ENCODE data around the gene PHLDB3. TPM values are rescaled to one million over a fixed set of nuclear protein-coding genes. Genes with fewer than 3 reads are reported as not detected.
A peak's percentile ranks its signal among the peaks of the same experiment; 100 is the strongest.
"Not testable (repeated sequence)": the region's sequence is repeated elsewhere in the genome, so short reads cannot be mapped to it uniquely, and the experiment has no call there.

The PHLDB3 gene
- total RNA-seq, 3 donors from 2014 or later = 7.5 to 19.5 (median 15.1) TPM

GRCh38 chr19:43526884-43527859 lies 22.6 kb upstream of the PHLDB3 start, which contains the start of gene ETHE1:
Gene ETHE1 (minus strand): TSS chr19:43527201. CDS start chr19:43527177, 24 bp downstream.
- H3K9me3 ChIP-seq = no peaks in the 10 kb centered on the region
- DNase-seq (ENCODE audit: low spot score in 2 of 2) = peak; percentile 63 to 73
- peak within 1 kb of the TSS; percentile 73 to 86 (median 85) for H3K4me3 ChIP-seq
- TF ChIP-seq POLR2A (IDR thresholded peaks at IDR 0.05) (peak; percentile 66), POLR2AphosphoS5 (IDR thresholded peaks at IDR 0.05) (peak; percentile 39 to 72 (median 56)), CTCF (IDR thresholded peaks at IDR 0.05) (no peak)
- peaks cover 4 to 8% of the 10 kb centered on the region in 2 donors for H3K4me1 ChIP-seq
- intact Hi-C loops (cut with DNase I; ENCODE audit: low total_unique reads) = no loop called here
- H3K27me3 ChIP-seq = no peaks in the 10 kb centered on the region
- peak within 1 kb of the TSS; percentile 93 to 95 for H3K27ac ChIP-seq
- no peaks in the 10 kb centered on the region for H3K36me3 ChIP-seq

- Histone ChIP-seq H3K4me3 (peak overlapping the region; percentile 73 to 86 (median 85)), H3K36me3 (no peaks in the 10 kb centered on the region), H3K4me1 (peaks cover 4 to 8% of the 10 kb centered on the region in 2 donors), H3K27ac (peak overlapping the region; percentile 93 to 95), H3K9me3 (no peaks in the 10 kb centered on the region), H3K27me3 (no peaks in the 10 kb centered on the region)
- DNase-seq (ENCODE audit: low spot score in 2 of 2) = peak in 1 of 2 donors; percentile 35
- no peak for TF ChIP-seq CTCF (IDR thresholded peaks at IDR 0.05)
- intact Hi-C loops (cut with DNase I; ENCODE audit: low total_unique reads) = no loop called here
These were observed 21.6 kb upstream of the PHLDB3 start for GRCh38 chr19:43525836-43526771.

GRCh38 chr19:43524922-43525835 lies 20.6 kb upstream of the PHLDB3 start:
- no peaks in the 10 kb centered on the region for H3K27me3 ChIP-seq

GRCh38 chr19:43523696-43524095 lies 19.1 kb upstream of the PHLDB3 start:
- peak overlapping the region; percentile 67 to 95 for H3K27ac ChIP-seq
- intact Hi-C loops (cut with DNase I; ENCODE audit: low total_unique reads); H3K36me3 ChIP-seq; H3K4me1 ChIP-seq; H3K9me3 ChIP-seq; DNase-seq (ENCODE audit: low spot score in 2 of 2); H3K27me3 ChIP-seq; H3K4me3 ChIP-seq: not testable (repeated sequence)

More at GRCh38 chr19:43524922-43525835, 20.6 kb upstream of the PHLDB3 start:
- Histone ChIP-seq H3K9me3 (no peaks in the 10 kb centered on the region), H3K4me1 (peaks cover 4 to 8% of the 10 kb centered on the region in 2 donors), H3K27ac (peak overlapping the region; percentile 93 to 95), H3K4me3 (peak overlapping the region; percentile 73 to 86 (median 85)), H3K36me3 (no peaks in the 10 kb centered on the region)
- intact Hi-C loops (cut with DNase I; ENCODE audit: low total_unique reads) = no loop called here
- peak; percentile 62 to 78 for DNase-seq (ENCODE audit: low spot score in 2 of 2)
- TF ChIP-seq POLR2AphosphoS5 (IDR thresholded peaks at IDR 0.05) (peak; percentile 18 to 65 (median 64)), CTCF (IDR thresholded peaks at IDR 0.05) (no peak), POLR2A (IDR thresholded peaks at IDR 0.05) (no peak)

Data from breast epithelium (tissue), 4 donors.